Spleen (tissue), 7 donors: ENCODE measurements around the gene PSMD12.

Experiments
- CTCF ChIP-seq, 11 experiments: fragments of 200-600 bp in 7 of 11; fragments of 450-650 bp in 4 of 11; sonication (generic) in 4 of 11; IDR thresholded peaks in 8 of 11; conservative IDR thresholded peaks in 3 of 11; 1 replicate in 7 of 11; 2 replicates in 4 of 11; pipeline versions ENCODE4 v1.4.0 to v1.8.0; 2016 to 2021; ENCODE audit warnings: antibody characterized with exemption in 11 of 11, inconsistent platforms in 4 of 11, mild to moderate bottlenecking in 1 of 11
- POLR2AphosphoS5 ChIP-seq, 3 donors: sonication (generic); formaldehyde crosslinking; IDR thresholded peaks; one replicate each; pipeline ENCODE4 v1.5.1; 2017; ENCODE audit warnings: antibody characterized with exemption in 3 of 3
- donor health status: DM: no; HTN: no; CAD: no; lungs with moderate emphysema.
- donor health status: DM: no; HTN: no; CAD: no.
- donor health status: DM: no; HTN: no; CAD: no.

DNA sequence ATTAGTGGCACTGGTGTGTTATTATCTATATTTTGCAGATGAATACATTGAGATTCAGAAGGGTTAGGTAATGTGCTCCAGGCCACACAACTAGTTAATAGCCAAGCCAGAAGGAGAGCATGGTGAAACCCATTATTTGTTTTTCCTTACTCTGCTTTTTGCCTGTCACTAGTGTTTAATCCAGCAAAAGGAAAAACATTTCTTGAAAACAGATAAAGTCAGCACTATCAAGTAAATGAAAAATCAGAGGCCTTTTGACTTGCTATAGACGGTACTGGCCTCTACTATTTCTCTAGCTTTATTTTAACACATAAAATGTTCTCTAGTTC is 15.5 kb upstream of the PSMD12 start:
- TF ChIP-seq CTCF (IDR thresholded peaks at IDR 0.05 in 8 of 11, conservative IDR thresholded peaks at IDR 0.05 in 3 of 11) (no peak), POLR2AphosphoS5 (IDR thresholded peaks at IDR 0.05) (no peak)
